ENCODE results near the gene NT5C3B.

DNA sequence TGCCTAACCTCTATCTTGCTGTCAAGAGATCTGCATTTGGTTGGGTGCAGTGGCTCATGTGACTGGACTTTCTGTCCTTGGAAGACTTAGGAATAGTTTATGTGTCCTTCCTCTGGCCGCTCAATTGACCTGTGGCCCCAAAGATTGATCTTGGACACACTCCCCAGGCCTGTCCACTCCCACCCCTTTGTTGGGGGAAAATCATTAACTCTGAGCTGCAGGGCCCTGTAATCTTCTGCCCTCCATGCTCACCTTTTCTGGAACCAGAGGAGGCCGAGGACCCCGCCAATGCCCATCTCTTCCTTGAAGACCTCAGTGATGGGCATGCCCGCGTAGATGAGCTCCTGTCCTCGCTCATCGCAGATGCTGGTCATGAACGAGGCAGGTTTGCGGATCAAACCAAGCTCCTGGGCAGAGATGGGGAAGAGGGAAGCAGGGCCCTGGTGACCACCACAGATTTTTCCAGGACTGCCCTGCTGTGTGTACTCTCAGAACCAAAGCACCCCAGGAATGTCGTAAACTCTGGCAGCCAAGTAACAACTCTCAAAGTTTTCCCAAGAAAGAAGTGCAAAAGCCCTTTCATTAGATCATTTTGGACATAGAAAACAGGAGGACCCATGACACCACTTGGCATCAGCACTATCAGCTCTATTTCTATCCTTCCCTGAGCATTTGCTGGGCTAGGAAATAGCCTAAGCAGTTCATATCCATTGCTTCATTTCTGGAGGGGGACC, 37.7 kb upstream of the NT5C3B start:
- TF ChIP-seq, protein P1, sequence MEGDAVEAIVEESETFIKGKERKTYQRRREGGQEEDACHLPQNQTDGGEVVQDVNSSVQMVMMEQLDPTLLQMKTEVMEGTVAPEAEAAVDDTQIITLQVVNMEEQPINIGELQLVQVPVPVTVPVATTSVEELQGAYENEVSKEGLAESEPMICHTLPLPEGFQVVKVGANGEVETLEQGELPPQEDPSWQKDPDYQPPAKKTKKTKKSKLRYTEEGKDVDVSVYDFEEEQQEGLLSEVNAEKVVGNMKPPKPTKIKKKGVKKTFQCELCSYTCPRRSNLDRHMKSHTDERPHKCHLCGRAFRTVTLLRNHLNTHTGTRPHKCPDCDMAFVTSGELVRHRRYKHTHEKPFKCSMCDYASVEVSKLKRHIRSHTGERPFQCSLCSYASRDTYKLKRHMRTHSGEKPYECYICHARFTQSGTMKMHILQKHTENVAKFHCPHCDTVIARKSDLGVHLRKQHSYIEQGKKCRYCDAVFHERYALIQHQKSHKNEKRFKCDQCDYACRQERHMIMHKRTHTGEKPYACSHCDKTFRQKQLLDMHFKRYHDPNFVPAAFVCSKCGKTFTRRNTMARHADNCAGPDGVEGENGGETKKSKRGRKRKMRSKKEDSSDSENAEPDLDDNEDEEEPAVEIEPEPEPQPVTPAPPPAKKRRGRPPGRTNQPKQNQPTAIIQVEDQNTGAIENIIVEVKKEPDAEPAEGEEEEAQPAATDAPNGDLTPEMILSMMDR (IDR thresholded peaks at IDR 0.05), result no peak
- TF ChIP-seq POLR2A (IDR thresholded peaks at IDR 0.05), result no peak
